ENCODE measurements around the gene GGA3. TPM values are rescaled to one million over a fixed set of nuclear protein-coding genes. Genes with fewer than 3 reads are reported as not detected.

GGA3 gene
- total RNA-seq, 1 donor from 2014 or later: 84.6 TPM

GRCh38 chr17:75246404-75246803, 15.0 kb downstream of the GGA3 start:
- peaks cover 50 to 54% of the 10 kb centered on the region in 2 donors for H3K36me3 ChIP-seq
- H3K27ac ChIP-seq: no peak overlapping the region
- H3K27me3 ChIP-seq: no peaks in the 10 kb centered on the region
- peaks cover 0 to 13% of the 10 kb centered on the region in 2 donors for H3K4me1 ChIP-seq
- no peak for TF ChIP-seq CTCF (IDR thresholded peaks at IDR 0.05)
- no peak overlapping the region for H3K4me3 ChIP-seq
- intact Hi-C loops (cut with DNase I): no loop called here
- no peak for DNase-seq (ENCODE audit: low spot score in 2 of 2)
- no peaks in the 10 kb centered on the region for H3K9me3 ChIP-seq

- no peaks in the 10 kb centered on the region for H3K9me3 ChIP-seq
- no peak for TF ChIP-seq CTCF (IDR thresholded peaks at IDR 0.05)
- no peak for DNase-seq (ENCODE audit: low spot score in 2 of 2)
- peaks cover 0 to 8% of the 10 kb centered on the region in 2 donors for H3K4me1 ChIP-seq
- no peak overlapping the region for H3K4me3 ChIP-seq
- intact Hi-C loops (cut with DNase I): no loop called here
- peaks cover 64 to 68% of the 10 kb centered on the region in 2 donors for H3K36me3 ChIP-seq
- no peaks in the 10 kb centered on the region for H3K27me3 ChIP-seq
- no peak overlapping the region for H3K27ac ChIP-seq
Measured at GRCh38 chr17:75245011-75245410, 16.4 kb downstream of the GGA3 start.

GRCh38 chr17:75244133-75244866, 17.1 kb downstream of the GGA3 start:
- no peak for DNase-seq (ENCODE audit: low spot score in 2 of 2)
- Histone ChIP-seq H3K27me3 (no peaks in the 10 kb centered on the region), H3K36me3 (peaks cover 70 to 75% of the 10 kb centered on the region in 2 donors)

GRCh38 chr17:75242461-75243042, 18.9 kb downstream of the GGA3 start:
- Histone ChIP-seq H3K4me1 (no peaks in the 10 kb centered on the region), H3K9me3 (no peaks in the 10 kb centered on the region), H3K27ac (no peak overlapping the region), H3K36me3 (peaks cover 83 to 93% of the 10 kb centered on the region in 2 donors), H3K4me3 (no peak overlapping the region), H3K27me3 (no peaks in the 10 kb centered on the region)
- intact Hi-C loops (cut with DNase I): no loop called here
- TF ChIP-seq CTCF (IDR thresholded peaks at IDR 0.05): no peak
- DNase-seq (ENCODE audit: low spot score in 2 of 2): no peak

More at GRCh38 chr17:75244133-75244866, 17.1 kb downstream of the GGA3 start:
- TF ChIP-seq CTCF (IDR thresholded peaks at IDR 0.05): no peak
- Histone ChIP-seq H3K9me3 (no peaks in the 10 kb centered on the region), H3K4me1 (peaks cover 0 to 1% of the 10 kb centered on the region in 2 donors), H3K4me3 (no peak overlapping the region), H3K27ac (no peak overlapping the region)
- intact Hi-C loops (cut with DNase I): no loop called here

DNA sequence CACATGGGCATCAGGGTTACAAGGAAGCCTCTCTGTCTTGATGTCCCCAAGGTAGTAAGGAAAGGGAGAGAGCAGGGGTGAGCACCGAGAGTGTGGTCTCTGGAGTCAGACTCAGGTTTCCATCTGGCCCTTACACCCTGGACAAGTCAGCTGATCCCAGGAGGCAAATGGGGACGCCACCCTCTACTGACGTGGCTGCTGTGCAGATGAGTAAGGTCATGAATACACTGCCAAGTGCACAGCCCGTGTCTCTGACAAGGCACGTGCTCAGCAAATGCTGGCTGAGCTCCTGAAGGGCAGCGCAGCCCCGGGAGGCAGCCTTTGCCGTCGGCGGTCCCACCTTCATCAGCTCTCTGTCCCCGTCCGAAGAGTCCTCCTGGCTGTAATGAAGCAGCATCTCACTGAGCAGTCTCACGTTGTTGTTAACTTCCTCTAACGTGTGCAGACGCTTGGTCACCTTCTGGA, 19.4 kb downstream of the GGA3 start:
- H3K4me1 ChIP-seq: no peaks in the 10 kb centered on the region
- H3K4me3 ChIP-seq: no peak overlapping the region
- DNase-seq (ENCODE audit: low spot score in 2 of 2): no peak
- H3K9me3 ChIP-seq: no peaks in the 10 kb centered on the region
- no peak overlapping the region for H3K27ac ChIP-seq
- peaks cover 89 to 98% of the 10 kb centered on the region in 2 donors for H3K36me3 ChIP-seq
- no peak for TF ChIP-seq CTCF (IDR thresholded peaks at IDR 0.05)
- H3K27me3 ChIP-seq: no peaks in the 10 kb centered on the region
- intact Hi-C loops (cut with DNase I): no loop called here
